ENCODE data around the gene RAB3IP.

- TF ChIP-seq POLR2A (IDR thresholded peaks at IDR 0.05) (no peak), POLR2AphosphoS5 (IDR thresholded peaks at IDR 0.05) (no peak), CTCF (IDR thresholded peaks at IDR 0.05) (no peak)
Measured at GRCh38 chr12:69872804-69873203, 134.1 kb downstream of the RAB3IP start.
